22Rv1 (cell line): ENCODE results near the gene HNRNPL.

ENCODE experiments used
- H3K27ac ChIP-seq: fragments of 450-650 bp; 2 replicates; pipeline ENCODE4 v1.5.1; 2017
- CTCF ChIP-seq: fragments of 450-650 bp; IDR thresholded peaks from 2 replicates; pipeline ENCODE4 v1.5.1; 2017; ENCODE audit warnings: mild to moderate bottlenecking
- ZFX ChIP-seq: fragments of 450-650 bp; IDR thresholded peaks from 2 replicates; pipeline ENCODE4 v1.6.1; 2017; ENCODE audit warnings: antibody characterized with exemption, borderline replicate concordance

Gene HNRNPL

GRCh38 chr19:38830039-38830733, 19.6 kb downstream of the HNRNPL start:
- TF ChIP-seq ZFX (no peak), CTCF (no peak)
- peak overlapping the region; percentile 100 for H3K27ac ChIP-seq

DNA sequence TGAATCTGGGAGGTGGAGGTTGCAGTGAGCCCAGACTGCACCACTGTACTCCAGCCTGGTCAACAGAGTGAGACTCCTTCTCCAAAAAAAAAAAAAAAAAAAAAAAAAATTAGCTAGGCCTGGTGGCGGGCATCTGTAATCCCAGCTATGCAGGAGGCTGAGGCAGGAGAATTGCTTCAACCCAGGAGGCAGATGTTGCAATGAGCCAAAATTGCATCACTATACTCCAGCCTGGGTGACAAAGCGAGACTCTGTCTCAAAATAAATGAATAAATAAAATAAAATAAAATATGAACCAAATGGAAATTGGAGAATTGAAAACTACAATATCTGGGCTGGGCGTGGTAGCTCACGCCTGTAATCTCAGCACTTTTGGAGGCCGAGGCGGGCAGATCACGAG, 20.6 kb downstream of the HNRNPL start:
- peak overlapping the region; percentile 100 for H3K27ac ChIP-seq

- TF ChIP-seq ZFX (no peak), CTCF (no peak)
- H3K27ac ChIP-seq: peak overlapping the region; percentile 100
Observed at GRCh38 chr19:38826856-38827551, 22.8 kb downstream of the HNRNPL start.

DNA sequence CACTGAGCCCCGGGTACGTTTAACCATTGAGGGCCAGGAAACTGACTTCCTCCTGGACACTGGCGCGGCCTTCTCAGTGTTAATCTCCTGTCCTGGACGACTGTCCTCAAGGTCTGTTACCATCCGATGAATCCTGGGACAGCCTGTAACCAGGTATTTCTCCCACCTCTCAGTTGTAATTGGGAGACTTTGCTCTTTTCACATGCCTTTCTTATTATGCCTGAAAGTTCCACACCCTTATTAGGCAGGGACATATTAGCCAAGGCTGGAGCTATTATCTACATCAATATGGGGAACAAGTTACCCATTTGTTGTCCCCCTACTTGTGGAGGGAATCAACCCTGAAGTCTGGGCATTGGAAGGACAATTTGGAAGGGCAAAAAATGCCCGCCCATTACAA, 23.9 kb downstream of the HNRNPL start:
- peak overlapping the region; percentile 100; the same call in 1 of the 2 replicates for H3K27ac ChIP-seq

DNA sequence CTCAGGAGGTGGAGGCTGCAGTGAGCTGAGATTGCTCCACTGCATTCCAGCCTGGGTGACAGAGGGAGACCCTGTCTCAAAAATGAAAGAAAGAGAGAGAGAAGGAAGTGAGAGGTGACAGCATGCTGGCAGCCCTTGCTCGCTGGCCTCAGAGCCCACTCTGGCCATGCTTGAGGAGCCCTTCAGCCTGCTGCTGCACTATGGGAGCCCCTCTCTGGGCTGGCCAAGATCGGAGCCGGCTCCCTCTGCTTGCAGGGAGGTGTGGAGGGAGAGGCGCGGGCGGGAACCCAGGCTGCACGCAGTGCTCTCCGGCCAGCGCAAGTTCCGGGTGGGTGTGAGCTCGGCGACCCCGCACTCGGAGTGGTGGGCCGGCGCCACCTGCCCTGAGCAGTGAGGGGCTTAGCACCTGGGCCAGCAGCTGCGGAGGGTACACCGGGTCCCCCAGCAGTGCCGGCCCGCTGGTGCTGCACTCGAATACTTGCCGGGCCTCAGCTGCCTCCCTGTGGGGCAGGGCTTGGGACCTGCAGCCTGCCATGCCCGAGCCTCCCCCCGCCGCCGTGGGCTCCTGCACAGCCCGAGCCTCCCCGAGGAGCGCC, 28.5 kb downstream of the HNRNPL start:
- peak overlapping the region; percentile 64 for H3K27ac ChIP-seq

- H3K27ac ChIP-seq: peak overlapping the region; percentile 64
- TF ChIP-seq CTCF (no peak), ZFX (no peak)
Observed at GRCh38 chr19:38819231-38819920, 30.4 kb downstream of the HNRNPL start.

GRCh38 chr19:38817081-38817480, 32.7 kb downstream of the HNRNPL start:
- TF ChIP-seq ZFX: no peak
- no peak for TF ChIP-seq CTCF
- H3K27ac ChIP-seq: peak overlapping the region; percentile 50; the same call in 1 of the 2 replicates

DNA sequence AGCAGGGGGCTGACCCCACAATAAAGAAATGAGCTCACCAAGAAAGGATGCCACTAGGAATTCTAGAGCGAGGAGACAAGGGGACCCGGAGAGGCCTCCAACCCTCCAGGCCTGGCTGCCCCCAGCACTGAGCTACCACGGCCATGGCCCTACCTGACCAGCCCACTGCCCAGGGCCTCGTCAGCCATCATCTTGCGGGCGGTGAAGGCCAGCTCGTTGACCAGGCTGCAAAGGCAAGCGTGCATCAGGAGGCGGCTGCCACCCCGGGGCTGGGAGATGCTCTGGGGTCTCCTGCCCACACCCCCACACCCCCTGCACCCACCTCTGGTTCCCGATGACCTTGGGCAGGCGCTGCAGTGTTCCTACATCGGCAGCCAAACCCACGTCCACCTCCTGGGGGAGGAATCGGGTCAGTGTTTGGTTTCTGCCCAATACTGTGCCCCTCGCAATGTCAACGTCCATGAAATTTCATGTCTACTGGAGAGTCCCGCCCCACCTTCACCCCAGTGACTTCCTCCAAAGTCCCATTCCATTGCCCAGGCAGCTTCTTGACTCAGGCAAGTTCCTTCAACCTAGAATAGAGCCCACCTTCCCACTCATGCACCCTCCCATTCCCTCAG, 33.5 kb downstream of the HNRNPL start:
- H3K27ac ChIP-seq: peak overlapping the region; percentile 50; the same call in 1 of the 2 replicates
- TF ChIP-seq ZFX (no peak), CTCF (no peak)
